Stimulated activated CD4-positive, alpha-beta T cell treated with anti-CD3 and anti-CD28 coated beads, Interleukin-12 subunit alpha, Interleukin-12 subunit beta, amount 100 ng/mL, for 24 hours (primary cell): ENCODE results near the gene PTPRJ.
"Not testable (repeated sequence)": the region's sequence is repeated elsewhere in the genome, so short reads cannot be mapped to it uniquely, and the experiment has no call there.

Experiments
- DNase-seq, 2 experiments: peaks; one replicate each; pipeline ENCODE4 v3.0.0-alpha.2; 2020; ENCODE audit warnings: low read depth in 2 of 2

PTPRJ gene

GRCh38 chr11:48111891-48112290 lies 131.5 kb downstream of the PTPRJ start:
- no peak for DNase-seq

- no peak for DNase-seq
These were observed 134.4 kb downstream of the PTPRJ start for GRCh38 chr11:48114740-48115139.

GRCh38 chr11:48116437-48117228 lies 136.3 kb downstream of the PTPRJ start:
- no peak for DNase-seq

GRCh38 chr11:48122246-48122645 lies 141.9 kb downstream of the PTPRJ start:
- DNase-seq, result no peak

GRCh38 chr11:48122656-48123055 lies 142.3 kb downstream of the PTPRJ start:
- no peak for DNase-seq

GRCh38 chr11:48123254-48123875 lies 143.0 kb downstream of the PTPRJ start:
- no peak for DNase-seq

- DNase-seq, result no peak
These were observed 143.8 kb downstream of the PTPRJ start for GRCh38 chr11:48123934-48124755.

- DNase-seq, result no peak
These were observed 144.5 kb downstream of the PTPRJ start for GRCh38 chr11:48124880-48125279.

GRCh38 chr11:48125866-48126265 lies 145.5 kb downstream of the PTPRJ start:
- no peak for DNase-seq

GRCh38 chr11:48127521-48128183 lies 147.3 kb downstream of the PTPRJ start:
- no peak for DNase-seq

GRCh38 chr11:48129697-48130395 lies 149.5 kb downstream of the PTPRJ start:
- DNase-seq, result no peak

- no peak for DNase-seq
These were observed 154.0 kb downstream of the PTPRJ start for GRCh38 chr11:48134221-48134922.

GRCh38 chr11:48138222-48138621 lies 157.9 kb downstream of the PTPRJ start:
- no peak for DNase-seq

- DNase-seq, result not testable (repeated sequence)
These were observed 159.5 kb downstream of the PTPRJ start for GRCh38 chr11:48139896-48140295.

GRCh38 chr11:48141475-48142122 lies 161.2 kb downstream of the PTPRJ start:
- DNase-seq, result no peak

- no peak for DNase-seq
These were observed 162.5 kb downstream of the PTPRJ start for GRCh38 chr11:48142889-48143288.

- DNase-seq, result no peak
These were observed 168.4 kb downstream of the PTPRJ start for GRCh38 chr11:48148749-48149148.

- DNase-seq, result no peak
These were observed 169.9 kb downstream of the PTPRJ start for GRCh38 chr11:48150213-48150612.

- no peak for DNase-seq
These were observed 173.8 kb downstream of the PTPRJ start for GRCh38 chr11:48154151-48154550.
